GM10266 (cell line): ENCODE results near the gene DYNC1H1.
A peak's percentile ranks its signal among the peaks of the same experiment; 100 is the strongest.

ENCODE experiments used
- DNase-seq: peaks from one replicate; pipeline ENCODE4 v3.0.0; 2012; ENCODE audit errors: extremely low spot score
- CTCF ChIP-seq: IDR thresholded peaks from 2 replicates; pipeline ENCODE4 v1.5.1; 2012; ENCODE audit warnings: mild to moderate bottlenecking, low read depth; ENCODE audit not compliant: control insufficient read depth, insufficient read depth; ENCODE audit errors: missing control alignments

Gene DYNC1H1

GRCh38 chr14:101964297-101965180, at the start of gene DYNC1H1:
Gene DYNC1H1, plus strand, starts transcription at chr14:101964573. Its CDS starts 119 bp downstream, at chr14:101964692.
- peak; percentile 96 for DNase-seq
- TF ChIP-seq CTCF, result no peak

- no peak for DNase-seq
- TF ChIP-seq CTCF, result no peak
Measured at GRCh38 chr14:101915871-101916815, 48.2 kb upstream of the DYNC1H1 start.

GRCh38 chr14:101916816-101917412, 47.5 kb upstream of the DYNC1H1 start:
- no peak for DNase-seq
- no peak for TF ChIP-seq CTCF

GRCh38 chr14:101917413-101918017, 46.9 kb upstream of the DYNC1H1 start:
- no peak for TF ChIP-seq CTCF
- no peak for DNase-seq

- DNase-seq, result no peak
- no peak for TF ChIP-seq CTCF
Measured at GRCh38 chr14:101918065-101918989, 46.0 kb upstream of the DYNC1H1 start.

GRCh38 chr14:101920271-101920670, 44.1 kb upstream of the DYNC1H1 start:
- no peak for DNase-seq
- TF ChIP-seq CTCF, result no peak
